Ecto neural progenitor cell (in vitro differentiated cells): ENCODE measurements around the gene CD58.
A peak's percentile ranks its signal among the peaks of the same experiment; 100 is the strongest.
"Not testable (repeated sequence)": the region's sequence is repeated elsewhere in the genome, so short reads cannot be mapped to it uniquely, and the experiment has no call there.

ENCODE experiments used
- DNase-seq: peaks from one replicate; pipeline ENCODE4 v3.0.0-alpha.2; 2018; ENCODE audit warnings: low spot score

CD58 gene

DNA sequence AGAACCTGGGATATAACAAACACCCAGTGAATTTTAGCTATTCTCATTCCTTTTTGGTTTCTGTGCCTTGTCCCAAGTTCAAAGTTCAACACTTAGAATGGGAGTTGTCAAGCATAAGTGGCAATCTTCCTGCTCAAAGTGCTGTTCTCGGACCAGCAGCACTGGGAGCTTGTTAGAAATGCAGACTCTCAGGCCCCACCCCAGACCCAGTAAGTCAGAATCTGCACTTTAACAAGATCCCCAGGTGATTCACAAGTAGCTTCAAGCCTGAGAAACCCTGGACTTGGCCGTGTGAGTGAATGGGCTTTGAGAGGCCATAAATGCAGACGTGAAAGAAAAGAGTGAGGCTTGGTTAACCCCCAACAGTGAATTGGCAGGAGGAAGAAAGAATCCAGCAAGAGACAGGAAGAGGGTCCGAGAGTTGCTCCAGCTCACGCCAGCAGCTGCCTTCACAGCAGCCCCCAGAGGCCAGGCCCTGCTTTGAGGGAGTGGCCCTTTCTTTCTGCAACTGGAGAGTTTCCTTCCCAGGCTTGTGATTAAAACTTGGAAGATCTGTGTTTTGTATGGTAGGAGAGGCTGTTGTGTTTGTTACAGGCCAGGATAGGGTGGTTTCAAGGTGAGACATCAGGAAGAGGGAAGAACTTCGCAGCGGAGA, 21.3 kb upstream of the CD58 start:
- DNase-seq, result not testable (repeated sequence)

DNA sequence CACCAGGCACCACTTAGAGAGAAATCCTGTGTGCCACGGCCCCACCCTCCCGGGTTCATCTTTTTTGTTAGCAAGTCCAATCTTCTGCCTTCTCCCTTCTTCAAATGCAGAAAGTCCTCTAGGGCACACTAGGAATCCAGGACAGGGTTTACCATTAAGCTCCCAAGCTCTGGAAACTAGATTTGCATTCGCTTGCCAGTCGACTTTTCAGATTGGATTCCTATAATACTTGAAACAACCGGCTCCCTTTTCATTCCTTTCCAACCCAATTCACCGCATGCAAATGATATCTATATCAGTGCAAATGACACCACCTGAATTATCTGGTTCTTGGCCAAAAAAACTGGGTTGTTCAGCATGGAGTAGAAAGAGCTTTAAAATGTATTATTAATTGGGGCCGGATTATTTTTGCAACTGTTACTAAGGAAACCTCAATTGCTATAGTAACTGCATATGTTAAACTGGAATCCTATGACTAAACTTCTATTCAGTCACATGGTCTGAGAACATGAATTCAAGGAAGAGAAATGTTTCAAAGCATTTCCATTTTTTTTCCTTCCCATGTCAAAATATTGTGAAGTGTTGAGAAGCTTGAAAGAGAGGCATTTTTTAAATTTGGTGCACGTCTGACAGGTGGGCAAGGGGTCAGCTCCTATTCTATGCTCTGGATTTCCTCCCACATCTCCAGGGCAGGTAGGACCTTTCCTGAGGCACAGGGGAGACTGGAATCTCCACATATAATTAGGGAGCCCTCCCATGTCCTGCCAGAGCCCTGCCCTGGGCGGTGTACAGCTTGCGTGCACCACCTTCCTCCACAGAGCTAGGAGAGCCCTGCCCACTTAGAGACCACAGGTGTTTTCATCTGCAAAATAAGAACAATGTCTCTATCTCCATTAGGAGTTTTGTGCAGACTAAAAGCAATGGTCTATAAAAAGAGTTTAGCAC, 20.5 kb upstream of the CD58 start:
- DNase-seq, result not testable (repeated sequence)

DNA sequence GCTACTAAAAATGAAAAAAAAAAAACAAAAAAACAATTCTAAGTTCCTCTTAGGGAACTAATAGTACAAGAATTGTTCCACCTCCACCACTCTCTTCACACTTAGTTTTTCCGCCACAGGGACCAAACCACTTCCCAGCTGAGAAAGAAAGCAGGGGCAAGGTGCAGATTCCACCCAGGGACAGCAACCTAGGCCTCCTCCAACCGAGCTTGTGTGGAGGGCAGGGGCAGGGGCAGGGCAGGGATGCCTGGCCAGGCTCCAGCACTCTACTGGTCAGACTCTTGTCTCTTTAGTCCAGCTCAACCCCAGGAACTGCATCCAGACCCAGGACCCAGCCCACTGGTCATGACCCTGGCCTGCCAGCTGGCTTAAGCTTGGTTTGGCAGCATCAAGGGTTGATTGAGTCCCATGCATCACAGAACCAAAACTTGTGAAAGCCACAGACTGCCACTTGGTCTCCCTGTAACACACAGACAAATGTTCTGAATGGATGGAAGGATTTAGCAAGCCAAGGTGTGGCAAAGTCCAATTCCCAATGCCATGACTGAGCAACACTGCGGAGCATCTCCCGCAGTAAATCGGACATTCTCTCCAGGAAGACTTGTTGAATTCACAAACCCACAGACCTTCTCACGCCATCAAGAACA, 19.7 kb upstream of the CD58 start:
- not testable (repeated sequence) for DNase-seq

DNA sequence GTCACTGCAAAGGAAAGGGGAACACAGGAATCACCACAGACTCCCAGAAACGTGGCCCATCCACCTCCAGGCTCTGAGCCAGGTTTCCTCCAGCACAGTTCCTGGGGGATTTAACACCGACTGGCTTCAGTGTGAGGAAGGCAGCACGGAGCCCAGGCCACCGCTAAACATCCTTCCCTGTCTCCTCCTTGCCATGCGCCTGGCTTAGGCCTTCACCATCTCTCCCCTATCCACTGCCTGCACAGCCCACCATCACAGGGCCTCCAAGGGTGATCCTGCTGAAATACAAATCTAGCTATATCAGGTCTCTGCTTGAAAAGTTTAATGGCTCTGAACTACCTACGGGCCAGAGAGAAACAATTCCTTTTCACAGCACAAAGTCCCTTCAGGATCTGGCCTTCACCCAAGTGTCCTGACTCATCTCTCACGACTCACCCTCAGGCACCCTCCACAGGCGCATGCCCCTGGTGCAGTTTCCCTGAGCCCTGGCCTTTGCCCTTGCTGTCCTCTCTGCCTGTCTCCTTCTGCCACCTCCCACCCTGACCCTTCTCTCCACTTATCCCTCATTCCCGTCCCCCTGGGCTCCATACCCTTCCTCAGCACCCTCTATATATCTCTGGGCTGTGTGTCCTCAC, 18.4 kb upstream of the CD58 start:
- not testable (repeated sequence) for DNase-seq

DNA sequence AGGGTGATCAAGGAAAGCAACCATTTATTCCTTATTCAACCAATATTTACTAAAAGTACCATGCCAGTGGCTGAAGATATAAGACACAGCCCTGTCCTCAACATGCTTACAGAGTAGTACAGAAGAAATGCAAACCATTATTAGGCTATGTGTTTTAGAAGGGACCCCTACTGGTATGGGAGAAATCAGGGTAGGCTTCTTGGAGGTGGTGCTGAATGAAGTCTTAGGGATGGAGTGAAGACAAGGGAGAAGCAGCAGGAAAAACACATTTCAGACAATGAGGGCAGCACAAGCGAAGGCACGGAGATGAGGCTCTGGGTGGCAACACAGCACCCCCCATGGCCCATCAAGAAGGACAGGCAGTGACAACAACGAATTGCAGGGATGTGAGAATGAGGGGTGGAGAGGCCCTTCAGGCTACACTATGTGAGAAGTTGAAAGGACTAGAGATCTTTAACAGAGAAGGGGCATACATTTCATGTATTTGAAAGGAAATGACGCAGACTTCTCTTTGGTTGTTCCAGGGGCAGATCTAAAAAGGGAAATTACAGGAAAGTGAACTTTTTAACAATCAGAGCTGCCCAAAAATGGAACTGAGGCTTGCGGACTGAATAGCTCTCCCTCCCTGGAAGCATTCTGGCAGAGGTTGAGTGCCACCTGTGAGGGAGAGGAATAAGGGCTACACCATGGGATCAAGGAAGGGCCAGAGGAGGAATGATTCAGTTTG, 16.8 kb upstream of the CD58 start:
- no peak for DNase-seq

DNA sequence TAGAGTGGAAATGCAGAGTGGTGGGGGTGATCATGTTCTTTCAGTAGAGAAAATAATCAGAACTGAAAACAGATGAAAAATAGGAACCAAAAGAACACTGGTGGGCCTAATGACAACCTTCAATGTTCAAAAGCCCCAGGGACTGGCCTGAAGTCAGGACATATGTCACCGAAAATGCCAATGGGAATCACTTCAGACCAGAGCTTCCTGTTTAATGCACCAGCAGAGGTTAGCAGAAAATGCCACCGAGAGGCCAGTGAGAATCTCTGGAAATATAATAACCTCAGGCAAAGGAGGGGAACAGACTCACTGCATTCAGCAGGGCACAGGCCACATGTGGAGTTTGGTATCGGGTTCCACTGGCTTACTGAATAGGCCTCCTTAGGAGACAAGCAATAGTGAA, 15.9 kb upstream of the CD58 start:
- no peak for DNase-seq

DNA sequence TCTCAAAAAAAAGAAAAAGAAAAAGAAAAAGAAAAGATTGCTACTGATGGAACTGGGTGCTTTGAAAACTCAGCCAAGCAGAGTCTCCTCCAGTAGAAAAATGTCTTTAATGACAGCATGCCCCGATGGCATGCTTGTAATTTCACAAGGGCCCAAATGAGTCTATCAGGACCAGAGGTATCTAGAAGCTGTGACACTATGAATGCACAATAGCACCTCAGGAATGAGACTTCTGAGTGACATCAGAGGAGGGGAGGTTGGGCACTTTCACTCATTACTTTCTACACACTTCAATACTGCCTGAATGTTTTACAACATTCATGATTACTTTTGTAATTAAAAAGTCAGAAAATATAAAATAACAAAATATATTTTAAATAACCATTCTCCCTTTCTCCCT, 15.1 kb upstream of the CD58 start:
- no peak for DNase-seq

DNA sequence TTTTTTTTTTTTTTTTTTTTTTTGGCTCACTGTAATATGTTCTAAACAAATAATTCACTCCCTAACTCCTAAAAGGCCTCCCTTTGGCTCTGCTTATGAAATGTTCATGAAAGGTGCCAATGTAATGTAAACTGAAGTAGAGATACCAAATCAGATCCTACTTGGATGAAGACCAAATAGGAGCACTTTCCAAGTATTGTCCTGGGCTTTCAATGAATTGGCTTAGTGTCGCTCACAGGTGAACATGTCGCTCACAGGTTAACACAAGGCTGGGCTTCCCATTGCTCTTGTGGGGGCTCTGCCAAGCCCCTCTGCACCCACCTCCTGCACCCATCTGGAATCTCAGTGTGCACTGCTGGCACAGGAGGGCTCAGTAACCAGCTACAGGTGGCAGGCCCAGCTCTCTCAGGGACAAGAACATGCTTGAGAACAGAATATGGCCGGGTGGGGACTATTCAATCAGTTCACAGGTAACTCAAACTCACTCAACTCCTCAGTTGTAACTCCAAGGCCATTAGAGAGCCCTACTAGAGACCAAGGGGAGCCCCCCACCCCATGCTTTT, 10.6 kb upstream of the CD58 start:
- DNase-seq, result no peak

DNA sequence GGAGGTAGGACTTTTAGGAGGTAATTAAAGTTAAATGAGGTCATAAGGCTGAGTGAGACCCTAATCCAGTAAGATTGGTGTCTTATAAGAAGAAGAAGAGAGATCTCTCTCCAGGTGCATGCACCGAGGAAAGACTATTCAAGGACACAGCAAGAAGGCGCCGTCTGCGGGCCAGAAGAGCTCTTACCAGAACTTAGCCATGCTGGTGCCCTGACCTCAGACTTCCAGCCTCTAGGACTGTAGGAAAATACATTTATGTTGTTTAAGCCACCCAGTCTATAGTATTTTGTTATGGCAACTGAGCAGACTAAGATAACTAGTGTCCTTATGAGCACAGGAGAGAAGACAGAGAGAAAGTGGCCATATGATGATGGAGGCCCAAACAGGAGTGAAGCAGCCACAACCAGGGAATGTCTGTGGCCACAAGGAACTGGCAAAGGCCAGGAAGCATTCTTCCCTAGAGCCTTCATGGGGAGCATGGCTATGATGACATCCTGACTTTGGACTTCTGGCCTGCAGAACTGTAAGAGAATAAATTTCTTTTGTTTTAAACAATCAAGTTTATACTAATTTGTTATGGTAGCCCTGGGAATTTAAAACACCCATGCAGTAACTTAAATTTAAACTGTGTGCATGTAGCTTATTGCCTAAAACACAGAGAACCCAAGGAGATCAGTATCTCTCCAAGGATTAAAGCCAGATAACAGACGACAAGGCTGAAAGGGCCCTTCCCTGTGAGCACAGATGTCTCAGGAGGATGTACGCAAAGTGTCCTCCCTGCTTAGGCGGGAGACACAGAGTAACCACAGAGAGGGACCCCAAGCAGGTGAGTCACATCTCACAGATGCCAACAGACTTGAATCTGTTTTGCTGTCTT, 9.9 kb upstream of the CD58 start:
- no peak for DNase-seq

DNA sequence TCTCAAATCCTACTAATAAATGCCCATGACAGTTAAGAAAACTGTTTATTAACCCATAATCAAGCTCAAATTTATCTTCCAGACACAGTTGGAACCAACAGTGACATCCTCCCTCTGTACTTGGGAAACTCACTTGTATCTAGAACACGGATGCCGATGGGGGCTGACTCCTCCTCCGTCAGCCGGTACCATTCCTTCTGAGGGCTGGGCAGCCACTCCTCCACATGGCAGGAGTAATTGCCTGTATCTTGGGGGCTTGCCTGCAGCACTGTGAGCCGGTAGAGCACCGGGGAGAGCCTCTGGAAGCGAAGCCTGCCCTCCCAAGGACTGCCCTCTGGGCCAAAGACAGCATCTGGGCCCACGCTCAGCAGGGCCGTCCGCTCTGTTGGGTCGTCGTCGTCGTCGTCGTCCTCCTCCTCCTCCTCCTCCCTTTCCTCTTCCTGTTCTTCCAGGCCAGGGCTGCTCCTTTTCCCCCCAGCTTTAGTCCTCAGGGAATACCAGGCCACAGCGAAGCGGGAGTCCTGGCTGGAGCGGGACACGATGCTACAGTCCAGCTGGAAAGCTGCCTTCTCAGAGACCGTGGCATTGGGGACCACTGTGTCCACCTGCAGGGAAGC, 8.5 kb upstream of the CD58 start:
- no peak for DNase-seq

DNA sequence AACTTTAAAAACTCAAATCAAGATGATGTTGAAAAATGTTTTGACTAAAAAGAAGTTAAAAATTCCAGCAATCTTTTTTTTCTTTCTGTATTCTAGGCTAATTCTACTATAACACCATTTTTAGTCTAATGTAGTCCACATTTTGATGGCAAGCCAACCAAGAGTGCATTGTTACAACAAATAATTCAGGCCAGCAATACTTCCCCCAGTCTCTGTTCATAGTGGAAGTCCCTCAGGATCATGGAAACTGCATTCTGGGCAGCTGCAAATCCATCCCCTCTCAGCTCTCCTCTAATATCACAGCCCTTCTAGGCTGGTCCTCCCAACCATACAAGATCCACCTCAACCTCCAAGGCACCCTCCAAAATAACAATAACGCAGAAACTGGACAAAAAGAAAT, 7.8 kb upstream of the CD58 start:
- no peak for DNase-seq

DNA sequence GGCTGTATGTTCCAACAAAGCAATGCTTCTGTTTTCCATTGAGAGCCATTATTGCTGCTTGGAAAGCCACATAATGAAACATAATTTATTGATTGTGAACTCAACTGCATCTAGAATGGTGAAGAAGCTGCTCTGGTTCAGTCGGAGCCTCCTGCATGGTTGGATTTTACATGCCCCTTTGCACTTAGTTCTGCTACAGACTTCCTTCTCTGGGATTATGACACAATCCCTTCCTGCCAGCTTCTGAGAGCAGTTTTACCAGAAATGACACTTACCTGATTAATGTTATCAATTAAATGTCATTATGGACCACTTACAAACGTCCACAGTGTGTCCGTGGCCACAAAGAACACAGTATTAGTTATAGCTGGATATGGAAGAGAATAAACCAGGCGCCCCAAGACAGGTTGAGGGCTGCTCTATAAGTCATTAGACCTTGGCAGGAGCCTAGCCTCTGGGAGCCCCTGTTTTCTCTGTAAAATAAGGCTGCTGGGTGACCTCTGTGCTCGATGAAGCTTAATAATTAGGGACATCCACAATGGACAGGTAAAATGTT, 7.0 kb upstream of the CD58 start:
- DNase-seq, result no peak

DNA sequence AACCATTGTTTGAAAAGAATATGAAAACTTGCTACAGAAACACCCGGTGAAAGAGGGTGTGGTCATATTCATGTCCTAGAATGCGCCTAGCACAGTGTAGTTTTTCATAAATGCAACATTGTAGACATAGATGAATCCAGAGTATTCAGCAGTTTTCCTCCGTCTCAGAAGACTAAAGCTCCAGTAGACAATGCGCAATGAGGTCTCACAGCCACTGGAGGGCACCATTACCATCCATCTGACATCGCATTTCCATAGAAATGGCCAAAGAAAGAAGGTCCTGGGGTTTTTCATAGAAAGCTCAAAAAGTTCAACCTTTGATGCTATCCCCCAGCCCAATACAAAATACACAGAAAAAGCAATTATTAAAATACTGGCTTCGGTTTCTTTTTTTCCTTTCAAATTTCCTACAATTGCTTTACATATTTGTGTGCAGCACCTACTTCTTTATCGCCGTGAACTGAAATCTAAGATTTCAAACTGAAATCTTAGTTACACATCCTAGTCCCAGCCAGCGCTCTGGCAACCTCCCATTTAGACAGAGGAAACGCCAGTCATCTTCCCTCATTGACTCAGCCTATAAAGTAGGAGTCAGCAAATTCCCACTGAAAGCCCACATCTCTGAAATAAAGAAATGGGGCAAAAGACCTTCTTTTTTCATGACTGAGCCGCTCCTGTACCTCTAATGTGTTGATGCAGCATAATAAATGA, 3.9 kb upstream of the CD58 start:
- peak; percentile 61 for DNase-seq

DNA sequence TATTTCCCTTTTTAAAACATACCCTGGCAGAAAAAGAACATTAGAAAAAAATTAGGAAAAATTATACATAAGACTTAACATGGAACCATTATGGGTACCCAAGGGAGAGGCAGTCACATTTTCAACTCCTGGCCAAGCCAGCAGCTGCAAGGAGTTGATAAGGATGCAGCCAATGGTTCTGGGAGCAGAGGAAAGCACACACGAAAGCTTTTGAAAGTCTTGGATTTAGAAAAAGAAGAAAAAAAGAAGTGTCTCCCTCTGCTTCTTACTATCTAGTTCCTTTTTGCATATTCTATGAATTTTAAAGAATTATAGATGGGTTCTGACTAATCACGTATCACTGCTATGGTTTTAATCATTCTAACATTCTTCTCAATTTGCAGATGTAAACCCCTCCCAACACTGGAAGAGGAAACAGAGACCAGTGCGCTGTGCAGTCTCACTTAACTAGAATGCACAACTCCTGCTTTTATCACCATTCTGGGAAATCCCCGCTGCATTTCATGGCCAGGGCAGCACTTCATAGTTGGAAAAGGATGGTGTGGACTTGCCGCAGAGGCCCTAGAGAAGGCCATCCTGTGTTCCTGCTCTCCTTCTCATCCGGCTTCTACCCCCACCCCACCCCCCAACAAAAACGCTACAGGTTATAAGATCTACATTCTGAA, 2.7 kb upstream of the CD58 start:
- no peak for DNase-seq

DNA sequence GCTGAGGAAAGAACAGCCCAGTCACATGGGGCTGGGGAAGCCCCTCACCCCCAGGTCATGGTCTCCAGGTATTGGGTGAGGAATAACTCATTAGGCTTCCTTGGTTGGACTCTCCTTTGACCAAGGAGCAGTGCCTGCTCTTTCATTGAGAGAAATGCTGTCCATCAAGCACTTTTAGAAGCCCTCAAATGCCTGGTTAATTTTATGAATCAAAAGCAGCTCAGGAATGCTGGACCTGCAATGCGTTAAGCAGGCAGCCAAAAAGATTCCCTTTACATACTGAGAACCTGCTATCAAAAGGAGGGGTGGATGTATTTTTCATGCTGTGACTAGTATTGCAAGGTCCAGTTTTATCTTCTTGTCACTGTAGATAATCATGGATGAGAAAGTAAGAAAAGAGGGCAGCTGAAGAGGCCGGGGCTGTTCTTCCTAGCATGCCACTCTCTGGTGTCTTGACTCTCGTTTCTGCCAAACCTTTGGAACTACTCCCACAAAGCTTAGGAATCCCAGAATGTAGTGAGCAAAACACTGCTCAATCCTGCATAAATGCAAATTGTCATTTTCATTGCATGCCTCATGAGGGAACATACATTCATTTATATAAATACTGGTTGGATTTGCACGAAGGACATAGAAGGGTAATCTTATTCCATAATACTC, 2.1 kb upstream of the CD58 start:
- DNase-seq, result no peak

DNA sequence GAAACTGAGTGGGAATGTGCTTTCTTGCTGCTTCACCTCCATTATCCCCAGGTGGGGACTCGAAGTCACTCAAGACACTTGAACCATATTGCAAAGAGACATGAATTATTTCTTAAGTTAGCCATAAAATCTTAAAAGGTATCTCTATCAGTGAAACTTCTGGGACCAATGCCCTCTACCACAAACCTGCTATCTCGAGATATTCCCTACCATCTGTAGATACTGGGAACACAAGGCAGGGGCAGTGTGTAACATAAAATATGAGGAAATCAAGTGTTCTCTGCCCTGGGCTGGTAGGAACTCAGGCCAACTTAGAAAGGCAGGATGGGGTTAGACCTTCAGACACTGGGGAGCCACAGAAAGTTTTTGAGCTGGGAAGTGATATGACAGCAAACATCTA, 1.3 kb upstream of the CD58 start:
- DNase-seq, result no peak

DNA sequence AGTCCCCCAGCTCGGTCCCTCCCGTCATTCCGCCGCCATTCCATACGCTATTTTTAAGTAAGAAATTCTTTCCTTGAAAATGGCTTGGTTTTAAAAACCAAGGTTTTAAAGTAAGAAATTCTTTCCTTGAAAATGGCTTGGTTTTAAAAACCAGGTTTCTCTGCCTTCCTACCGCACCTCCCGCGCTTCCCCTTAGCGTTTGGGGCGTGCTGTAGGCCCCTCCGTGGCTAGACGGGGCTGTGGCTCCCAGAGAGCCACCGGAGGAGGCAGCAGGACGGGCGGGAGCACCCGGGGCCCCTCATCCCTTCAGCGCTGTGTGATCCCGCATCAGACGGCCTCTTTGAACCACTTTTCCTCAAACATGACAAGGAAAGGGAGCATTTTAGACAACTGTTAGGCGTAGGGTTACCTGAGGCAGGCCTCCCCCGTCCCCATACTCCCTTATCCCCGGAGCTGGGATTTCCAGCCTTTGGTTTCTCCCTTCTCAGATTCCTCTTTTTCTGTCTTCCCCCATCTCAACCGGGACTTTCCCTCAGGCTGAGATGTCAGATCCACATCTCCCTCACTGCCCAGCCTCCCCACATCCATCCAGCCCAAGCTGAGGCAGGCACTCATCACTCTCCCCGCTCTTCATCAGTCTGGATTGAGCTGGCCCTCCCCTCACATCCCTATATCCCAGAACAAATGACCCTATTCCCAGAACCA, 541 bp upstream of the CD58 start:
- no peak for DNase-seq
